Tibial nerve (tissue), 4 donors: Measurements from ENCODE around the gene FMN1.

Experiments used
- EP300 ChIP-seq, 2 donors: sonication (generic); formaldehyde crosslinking; IDR thresholded peaks; one replicate each; pipeline ENCODE4 v1.6.1; 2017; ENCODE audit warnings: antibody characterized with exemption in 2 of 2, mild to moderate bottlenecking in 1 of 2
- POLR2A ChIP-seq, 2 donors: fragments of 450-650 bp; IDR thresholded peaks; one replicate each; pipeline ENCODE4 v1.6.1; 2017; ENCODE audit warnings: antibody characterized with exemption in 2 of 2, mild to moderate bottlenecking in 2 of 2, moderate library complexity in 2 of 2
- TF ChIP-seq, protein P1 (sequence below), 5 experiments: fragments of 200-600 bp in 3 of 5; fragments of 450-650 bp in 2 of 5; sonication (generic) in 3 of 5; IDR thresholded peaks; one replicate each; pipeline ENCODE4 v1.5.1; 2016 to 2019; ENCODE audit warnings: antibody characterized with exemption in 5 of 5, mild to moderate bottlenecking in 3 of 5, moderate library complexity in 2 of 5

DNA sequence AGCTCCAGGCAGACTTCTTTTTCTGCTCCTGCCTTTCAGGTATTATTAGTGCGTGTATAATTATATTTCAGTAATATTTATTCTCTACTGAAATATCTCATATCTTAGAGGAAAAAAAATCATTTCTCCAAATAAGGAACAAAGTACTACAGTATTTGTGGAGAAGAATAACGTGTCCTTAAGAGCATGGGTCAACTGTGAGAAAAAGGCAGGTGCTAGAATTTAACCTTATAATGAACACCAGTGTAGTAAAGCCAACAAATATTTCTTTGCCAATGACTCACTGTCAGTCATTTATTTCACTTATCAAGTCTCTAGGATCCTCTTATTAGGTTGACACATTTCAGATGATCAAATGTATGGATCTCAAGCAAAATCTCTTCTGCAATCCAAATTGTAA lies 293.3 kb downstream of the FMN1 start:
- TF ChIP-seq, protein P1, sequence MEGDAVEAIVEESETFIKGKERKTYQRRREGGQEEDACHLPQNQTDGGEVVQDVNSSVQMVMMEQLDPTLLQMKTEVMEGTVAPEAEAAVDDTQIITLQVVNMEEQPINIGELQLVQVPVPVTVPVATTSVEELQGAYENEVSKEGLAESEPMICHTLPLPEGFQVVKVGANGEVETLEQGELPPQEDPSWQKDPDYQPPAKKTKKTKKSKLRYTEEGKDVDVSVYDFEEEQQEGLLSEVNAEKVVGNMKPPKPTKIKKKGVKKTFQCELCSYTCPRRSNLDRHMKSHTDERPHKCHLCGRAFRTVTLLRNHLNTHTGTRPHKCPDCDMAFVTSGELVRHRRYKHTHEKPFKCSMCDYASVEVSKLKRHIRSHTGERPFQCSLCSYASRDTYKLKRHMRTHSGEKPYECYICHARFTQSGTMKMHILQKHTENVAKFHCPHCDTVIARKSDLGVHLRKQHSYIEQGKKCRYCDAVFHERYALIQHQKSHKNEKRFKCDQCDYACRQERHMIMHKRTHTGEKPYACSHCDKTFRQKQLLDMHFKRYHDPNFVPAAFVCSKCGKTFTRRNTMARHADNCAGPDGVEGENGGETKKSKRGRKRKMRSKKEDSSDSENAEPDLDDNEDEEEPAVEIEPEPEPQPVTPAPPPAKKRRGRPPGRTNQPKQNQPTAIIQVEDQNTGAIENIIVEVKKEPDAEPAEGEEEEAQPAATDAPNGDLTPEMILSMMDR (IDR thresholded peaks at IDR 0.05), result no peak
- TF ChIP-seq POLR2A (IDR thresholded peaks at IDR 0.05) (no peak), EP300 (IDR thresholded peaks at IDR 0.05) (no peak)
